GM12891 (cell line): ENCODE measurements around the gene ELFN2.

Experiments used
- DNase-seq: peaks from one replicate; pipeline ENCODE4 v3.0.0; 2011; ENCODE audit warnings: low spot score; ENCODE audit not compliant: insufficient read length
- FAIRE-seq: peaks from 2 replicates; lab custom pipeline; 2011; peaks lifted over from hg19 to GRCh38; lab: Jason Lieb, UNC
- PAX5 ChIP-seq: IDR thresholded peaks from 2 replicates; pipeline ENCODE4 v1.6.1; 2011; ENCODE audit warnings: low read length, moderate library complexity, mild to moderate bottlenecking; ENCODE audit not compliant: insufficient read depth, severe bottlenecking
- POLR2A ChIP-seq: IDR thresholded peaks from 2 replicates; pipeline ENCODE4 v1.6.1; 2011; ENCODE audit warnings: low read depth, low read length, control low read depth
- POLR2AphosphoS5 ChIP-seq: IDR thresholded peaks from 2 replicates; pipeline ENCODE4 v1.6.1; 2011; ENCODE audit warnings: low read depth, low read length, control low read depth
- POU2F2 ChIP-seq: IDR thresholded peaks from 2 replicates; pipeline ENCODE4 v1.6.1; 2011; ENCODE audit warnings: low read depth, mild to moderate bottlenecking, control low read depth, low read length, moderate library complexity
- SPI1 ChIP-seq: IDR thresholded peaks from 2 replicates; pipeline ENCODE4 v1.6.1; 2011; ENCODE audit warnings: low read depth, low read length, control low read depth
- TAF1 ChIP-seq: IDR thresholded peaks from 2 replicates; pipeline ENCODE4 v1.6.1; 2011; ENCODE audit warnings: low read depth, low read length, control low read depth

ELFN2 gene

GRCh38 chr22:37391702-37392101, 35.6 kb downstream of the ELFN2 start:
- FAIRE-seq (no peak), DNase-seq (no peak)
- no peak for TF ChIP-seq SPI1
- TF ChIP-seq POLR2AphosphoS5: no peak
- no peak for TF ChIP-seq PAX5
- TF ChIP-seq TAF1: no peak
- no peak for TF ChIP-seq POLR2A
- TF ChIP-seq POU2F2: no peak

DNA sequence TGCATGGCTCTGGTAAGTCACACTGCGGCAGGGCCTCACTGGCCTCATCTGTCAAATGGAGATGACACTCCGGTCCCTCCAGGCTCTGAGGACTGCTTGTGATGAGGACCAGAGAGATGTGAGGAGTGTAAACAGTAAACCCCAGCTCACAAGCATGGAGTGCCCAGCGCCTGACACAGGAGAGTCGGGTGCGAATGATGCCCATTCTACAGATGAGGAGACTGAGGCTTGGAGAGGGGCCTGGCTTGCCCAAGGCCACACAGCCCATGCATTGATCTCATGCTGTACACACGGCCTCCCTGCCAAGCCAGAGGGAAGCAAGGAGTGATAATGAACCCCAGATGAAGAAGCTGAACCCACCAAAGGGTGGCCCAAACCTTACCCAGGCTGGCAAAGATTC, 37.2 kb downstream of the ELFN2 start:
- FAIRE-seq (no peak), DNase-seq (no peak)
- TF ChIP-seq POU2F2: no peak
- no peak for TF ChIP-seq POLR2AphosphoS5
- no peak for TF ChIP-seq SPI1
- no peak for TF ChIP-seq PAX5
- TF ChIP-seq TAF1: no peak
- TF ChIP-seq POLR2A: no peak

DNA sequence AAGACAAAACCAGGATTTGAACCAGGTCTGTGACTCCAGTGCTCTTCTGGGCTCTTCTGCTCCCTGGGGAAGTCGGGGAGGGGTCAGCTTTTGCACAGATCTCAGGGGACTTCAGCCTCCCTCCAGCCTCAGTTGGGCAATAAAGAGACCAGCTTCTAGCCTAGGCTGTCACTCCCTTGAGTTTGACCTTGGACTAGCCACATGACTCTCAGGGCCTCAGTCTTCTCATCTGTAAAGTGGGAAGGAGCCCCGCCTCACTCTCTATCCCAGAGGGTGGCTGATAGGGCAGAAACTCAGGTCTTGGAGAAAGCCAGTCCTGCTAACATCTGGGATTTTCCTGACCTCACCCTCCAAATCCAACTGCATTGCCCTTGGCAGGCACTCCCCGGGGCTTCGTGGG, 38.7 kb downstream of the ELFN2 start:
- TF ChIP-seq POLR2AphosphoS5 (no peak), POU2F2 (no peak), POLR2A (no peak), TAF1 (no peak), SPI1 (no peak), PAX5 (no peak)
- FAIRE-seq: no peak

DNA sequence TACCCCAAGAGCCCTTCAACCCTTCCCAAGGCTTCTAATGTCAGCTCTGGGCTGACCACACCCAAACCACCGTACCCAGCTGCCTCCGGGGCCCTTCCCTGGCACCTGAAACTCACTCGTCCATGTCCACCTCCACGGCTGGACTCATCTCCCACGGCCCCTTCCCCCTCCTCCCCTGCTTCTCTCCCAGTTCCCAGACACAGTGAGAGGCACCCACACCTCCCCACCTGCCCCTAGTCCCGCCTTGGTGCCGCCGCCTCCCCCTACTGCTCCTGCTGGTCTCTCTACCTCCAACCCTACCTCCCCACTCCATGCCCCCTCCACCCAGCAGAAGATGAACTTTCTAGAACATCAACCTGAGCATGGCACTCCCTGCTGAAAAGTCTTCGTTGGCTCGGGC, 39.5 kb downstream of the ELFN2 start:
- FAIRE-seq (no peak), DNase-seq (no peak)
- TF ChIP-seq POLR2AphosphoS5 (no peak), SPI1 (no peak), TAF1 (no peak), PAX5 (no peak), POLR2A (no peak)

More for the DNA sequence above, 38.7 kb downstream of the ELFN2 start:
- no peak for DNase-seq

DNA sequence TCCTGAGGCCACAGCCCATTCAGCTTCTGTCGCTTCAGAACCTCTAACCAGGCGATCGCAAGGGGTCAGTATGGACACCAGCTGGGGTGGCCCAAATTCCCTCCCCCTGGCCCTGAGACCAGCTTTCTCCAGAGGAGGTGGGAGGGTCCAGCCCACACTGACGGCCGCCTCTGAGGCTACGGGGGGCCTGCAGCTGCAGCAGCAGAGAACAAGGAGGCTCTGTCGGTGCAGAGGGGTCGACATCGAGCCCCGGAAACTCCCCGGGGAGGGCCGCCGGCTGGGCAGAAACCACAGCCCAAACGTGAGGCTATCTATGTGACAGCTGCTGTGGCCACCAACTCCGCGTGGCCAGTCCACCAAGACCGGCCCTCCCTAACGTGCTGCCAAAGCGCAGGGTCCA, 40.8 kb downstream of the ELFN2 start:
- TF ChIP-seq SPI1 (no peak), POLR2A (no peak), TAF1 (no peak), PAX5 (no peak), POU2F2 (no peak), POLR2AphosphoS5 (no peak)

DNA sequence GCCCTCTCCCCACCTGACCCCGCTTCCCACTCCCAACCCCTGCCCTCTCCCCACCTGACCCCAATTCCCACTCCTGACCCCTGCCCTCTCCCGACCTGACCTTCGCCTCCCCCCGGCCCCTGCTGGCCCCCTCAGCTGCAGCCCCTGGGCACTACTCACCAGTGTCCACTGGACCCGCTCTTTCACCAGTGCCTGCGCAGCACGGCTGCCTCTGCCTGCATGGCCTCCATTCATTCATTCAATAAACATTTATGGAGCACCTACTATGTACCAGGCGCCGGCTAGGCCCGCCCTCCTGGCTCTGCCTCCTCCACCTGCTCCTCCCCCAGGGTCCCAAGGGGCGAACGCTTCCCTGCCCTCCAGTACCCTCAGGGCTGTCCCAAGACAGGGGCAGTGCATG, 42.6 kb downstream of the ELFN2 start:
- FAIRE-seq: no peak
- no peak for TF ChIP-seq SPI1
- TF ChIP-seq POLR2AphosphoS5: no peak
- TF ChIP-seq TAF1: no peak
- DNase-seq: no peak

More for the DNA sequence above, 40.8 kb downstream of the ELFN2 start:
- DNase-seq (no peak), FAIRE-seq (no peak)

DNA sequence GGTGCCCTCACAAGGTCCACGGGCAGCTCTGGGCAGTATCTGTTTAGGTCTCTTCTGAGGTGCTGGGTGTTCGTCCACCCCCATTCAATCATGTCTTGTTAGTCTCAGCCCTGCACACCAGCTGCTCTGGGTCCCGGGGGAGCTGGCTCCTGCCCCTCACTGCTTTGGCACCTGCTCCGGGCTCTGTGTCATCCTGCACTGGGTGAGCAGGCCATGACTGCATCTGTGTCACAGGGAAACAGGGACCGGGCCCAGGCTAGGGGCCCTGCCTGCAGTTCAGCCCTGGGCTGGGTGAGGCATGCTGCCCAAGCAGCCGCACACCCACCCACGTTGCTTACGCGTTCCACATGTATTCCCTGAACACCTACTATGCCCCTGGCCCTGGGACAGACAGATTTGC, 43.9 kb downstream of the ELFN2 start:
- DNase-seq (no peak), FAIRE-seq (no peak)
- TF ChIP-seq POU2F2 (no peak), POLR2A (no peak), TAF1 (no peak), SPI1 (no peak), PAX5 (no peak), POLR2AphosphoS5 (no peak)

- TF ChIP-seq TAF1: no peak
- no peak for TF ChIP-seq POLR2AphosphoS5
- no peak for TF ChIP-seq POU2F2
- no peak for TF ChIP-seq SPI1
- no peak for TF ChIP-seq PAX5
- TF ChIP-seq POLR2A: no peak
- no peak for DNase-seq
- FAIRE-seq: no peak
These were observed 45.8 kb downstream of the ELFN2 start for GRCh38 chr22:37381489-37381888.

DNA sequence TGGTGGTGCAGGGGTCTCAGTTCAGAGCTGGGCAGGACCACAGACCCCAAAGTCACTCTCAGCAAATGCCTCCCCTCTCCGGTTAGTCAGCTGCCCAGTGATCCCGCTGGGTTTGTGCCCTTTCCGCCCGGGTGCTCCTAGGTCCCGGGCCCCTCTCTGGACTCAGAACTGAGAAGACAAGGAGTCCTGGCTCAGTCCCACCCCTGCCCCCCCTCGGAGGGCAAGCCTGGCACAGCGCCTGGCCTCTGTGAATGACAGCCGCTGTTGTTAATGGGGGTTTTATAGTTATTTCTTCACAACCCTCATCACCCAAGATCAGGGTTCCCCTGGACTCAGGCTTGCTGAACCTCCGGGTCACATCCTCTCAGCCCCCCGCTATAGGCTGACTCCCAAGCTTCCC, 47.6 kb downstream of the ELFN2 start:
- TF ChIP-seq POLR2A (no peak), TAF1 (no peak), POU2F2 (no peak), PAX5 (no peak), POLR2AphosphoS5 (no peak), SPI1 (no peak)
- no peak for DNase-seq
- no peak for FAIRE-seq

GRCh38 chr22:37379085-37379484, 48.2 kb downstream of the ELFN2 start:
- DNase-seq (no peak), FAIRE-seq (no peak)
- TF ChIP-seq PAX5 (no peak), TAF1 (no peak), POLR2A (no peak), SPI1 (no peak), POLR2AphosphoS5 (no peak), POU2F2 (no peak)
